ENCODE measurements around the gene ZBTB20.

GRCh38 chr3:115134648-115135347 is 12.3 kb downstream of the ZBTB20 start:
- TF ChIP-seq CTCF (IDR thresholded peaks at IDR 0.05; ENCODE audit: insufficient read depth, low read depth, low read length): no peak
- no peak for TF ChIP-seq EZH2 (IDR thresholded peaks at IDR 0.05; ENCODE audit: insufficient read depth, low read length)
